HL-60 (cell line): ENCODE data around the gene APCDD1.

Experiments
- GABPA ChIP-seq: IDR thresholded peaks from 2 replicates; pipeline ENCODE4 v1.6.1; 2012; ENCODE audit warnings: low read depth
- POLR2AphosphoS5 ChIP-seq: IDR thresholded peaks from 2 replicates; pipeline ENCODE4 v1.6.1; 2012; ENCODE audit warnings: low read depth
- SPI1 ChIP-seq: IDR thresholded peaks from 2 replicates; pipeline ENCODE4 v1.6.1; 2012; ENCODE audit warnings: low read depth, mild to moderate bottlenecking, borderline replicate concordance
- TF ChIP-seq, protein P1 (sequence below): IDR thresholded peaks from one replicate; pipeline ENCODE4 v1.5.1; 2011; ENCODE audit warnings: low read length, control low read depth, inconsistent platforms; ENCODE audit not compliant: insufficient read depth
- TF ChIP-seq, protein P2 (sequence below): IDR thresholded peaks from 2 replicates; pipeline ENCODE4 v1.6.1; 2012; ENCODE audit warnings: low read depth; ENCODE audit not compliant: insufficient replicate concordance

DNA sequence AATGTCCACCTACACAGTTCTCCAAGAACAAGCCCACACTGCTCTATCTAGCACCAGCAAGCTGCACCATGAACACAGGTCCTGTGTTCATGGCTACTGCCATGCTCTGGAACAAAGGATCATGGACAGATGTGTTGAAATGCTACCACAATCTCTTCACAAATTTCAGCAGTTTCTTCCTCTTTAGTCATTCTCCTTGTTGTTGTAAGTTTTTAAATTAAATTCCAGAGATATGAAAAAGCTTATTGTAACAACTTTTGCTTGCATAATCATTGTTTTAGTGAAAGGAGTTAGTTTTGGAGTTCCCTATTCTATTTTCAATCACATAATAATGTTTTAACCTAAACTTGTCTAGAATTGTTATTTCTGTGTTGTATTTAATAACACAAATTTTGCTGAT is 54.2 kb downstream of the APCDD1 start:
- TF ChIP-seq, protein P1, sequence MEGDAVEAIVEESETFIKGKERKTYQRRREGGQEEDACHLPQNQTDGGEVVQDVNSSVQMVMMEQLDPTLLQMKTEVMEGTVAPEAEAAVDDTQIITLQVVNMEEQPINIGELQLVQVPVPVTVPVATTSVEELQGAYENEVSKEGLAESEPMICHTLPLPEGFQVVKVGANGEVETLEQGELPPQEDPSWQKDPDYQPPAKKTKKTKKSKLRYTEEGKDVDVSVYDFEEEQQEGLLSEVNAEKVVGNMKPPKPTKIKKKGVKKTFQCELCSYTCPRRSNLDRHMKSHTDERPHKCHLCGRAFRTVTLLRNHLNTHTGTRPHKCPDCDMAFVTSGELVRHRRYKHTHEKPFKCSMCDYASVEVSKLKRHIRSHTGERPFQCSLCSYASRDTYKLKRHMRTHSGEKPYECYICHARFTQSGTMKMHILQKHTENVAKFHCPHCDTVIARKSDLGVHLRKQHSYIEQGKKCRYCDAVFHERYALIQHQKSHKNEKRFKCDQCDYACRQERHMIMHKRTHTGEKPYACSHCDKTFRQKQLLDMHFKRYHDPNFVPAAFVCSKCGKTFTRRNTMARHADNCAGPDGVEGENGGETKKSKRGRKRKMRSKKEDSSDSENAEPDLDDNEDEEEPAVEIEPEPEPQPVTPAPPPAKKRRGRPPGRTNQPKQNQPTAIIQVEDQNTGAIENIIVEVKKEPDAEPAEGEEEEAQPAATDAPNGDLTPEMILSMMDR, result no peak
- TF ChIP-seq POLR2AphosphoS5, result no peak
- TF ChIP-seq, protein P2, sequence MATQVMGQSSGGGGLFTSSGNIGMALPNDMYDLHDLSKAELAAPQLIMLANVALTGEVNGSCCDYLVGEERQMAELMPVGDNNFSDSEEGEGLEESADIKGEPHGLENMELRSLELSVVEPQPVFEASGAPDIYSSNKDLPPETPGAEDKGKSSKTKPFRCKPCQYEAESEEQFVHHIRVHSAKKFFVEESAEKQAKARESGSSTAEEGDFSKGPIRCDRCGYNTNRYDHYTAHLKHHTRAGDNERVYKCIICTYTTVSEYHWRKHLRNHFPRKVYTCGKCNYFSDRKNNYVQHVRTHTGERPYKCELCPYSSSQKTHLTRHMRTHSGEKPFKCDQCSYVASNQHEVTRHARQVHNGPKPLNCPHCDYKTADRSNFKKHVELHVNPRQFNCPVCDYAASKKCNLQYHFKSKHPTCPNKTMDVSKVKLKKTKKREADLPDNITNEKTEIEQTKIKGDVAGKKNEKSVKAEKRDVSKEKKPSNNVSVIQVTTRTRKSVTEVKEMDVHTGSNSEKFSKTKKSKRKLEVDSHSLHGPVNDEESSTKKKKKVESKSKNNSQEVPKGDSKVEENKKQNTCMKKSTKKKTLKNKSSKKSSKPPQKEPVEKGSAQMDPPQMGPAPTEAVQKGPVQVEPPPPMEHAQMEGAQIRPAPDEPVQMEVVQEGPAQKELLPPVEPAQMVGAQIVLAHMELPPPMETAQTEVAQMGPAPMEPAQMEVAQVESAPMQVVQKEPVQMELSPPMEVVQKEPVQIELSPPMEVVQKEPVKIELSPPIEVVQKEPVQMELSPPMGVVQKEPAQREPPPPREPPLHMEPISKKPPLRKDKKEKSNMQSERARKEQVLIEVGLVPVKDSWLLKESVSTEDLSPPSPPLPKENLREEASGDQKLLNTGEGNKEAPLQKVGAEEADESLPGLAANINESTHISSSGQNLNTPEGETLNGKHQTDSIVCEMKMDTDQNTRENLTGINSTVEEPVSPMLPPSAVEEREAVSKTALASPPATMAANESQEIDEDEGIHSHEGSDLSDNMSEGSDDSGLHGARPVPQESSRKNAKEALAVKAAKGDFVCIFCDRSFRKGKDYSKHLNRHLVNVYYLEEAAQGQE, result no peak
- no peak for TF ChIP-seq SPI1
- no peak for TF ChIP-seq GABPA
